Measurements from ENCODE around the gene NABP1. TPM values are rescaled to one million over a fixed set of nuclear protein-coding genes. Genes with fewer than 3 reads are reported as not detected.

Gene NABP1
- total RNA-seq, 1 donor from 2014 or later = 13.5 TPM

DNA sequence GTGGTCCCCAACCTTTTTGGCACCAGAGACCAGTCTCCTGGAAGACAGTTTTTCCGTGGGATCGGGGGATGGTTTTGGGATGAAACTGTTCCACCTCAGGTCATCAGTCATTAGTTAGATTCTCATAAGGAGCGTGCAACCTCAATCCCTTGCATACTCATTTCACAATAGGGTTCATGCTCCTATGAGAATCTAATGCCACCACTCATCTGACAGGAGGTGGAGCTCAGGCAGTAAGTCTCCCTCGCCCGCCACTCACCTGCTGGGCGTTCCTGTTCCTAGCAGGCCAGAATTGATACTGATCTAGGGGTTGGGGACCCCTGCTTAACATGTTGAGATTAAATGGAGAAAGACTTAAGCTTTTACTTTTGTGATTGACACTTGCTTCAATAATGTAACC lies 9.9 kb downstream of the NABP1 start:
- TF ChIP-seq, protein P1, sequence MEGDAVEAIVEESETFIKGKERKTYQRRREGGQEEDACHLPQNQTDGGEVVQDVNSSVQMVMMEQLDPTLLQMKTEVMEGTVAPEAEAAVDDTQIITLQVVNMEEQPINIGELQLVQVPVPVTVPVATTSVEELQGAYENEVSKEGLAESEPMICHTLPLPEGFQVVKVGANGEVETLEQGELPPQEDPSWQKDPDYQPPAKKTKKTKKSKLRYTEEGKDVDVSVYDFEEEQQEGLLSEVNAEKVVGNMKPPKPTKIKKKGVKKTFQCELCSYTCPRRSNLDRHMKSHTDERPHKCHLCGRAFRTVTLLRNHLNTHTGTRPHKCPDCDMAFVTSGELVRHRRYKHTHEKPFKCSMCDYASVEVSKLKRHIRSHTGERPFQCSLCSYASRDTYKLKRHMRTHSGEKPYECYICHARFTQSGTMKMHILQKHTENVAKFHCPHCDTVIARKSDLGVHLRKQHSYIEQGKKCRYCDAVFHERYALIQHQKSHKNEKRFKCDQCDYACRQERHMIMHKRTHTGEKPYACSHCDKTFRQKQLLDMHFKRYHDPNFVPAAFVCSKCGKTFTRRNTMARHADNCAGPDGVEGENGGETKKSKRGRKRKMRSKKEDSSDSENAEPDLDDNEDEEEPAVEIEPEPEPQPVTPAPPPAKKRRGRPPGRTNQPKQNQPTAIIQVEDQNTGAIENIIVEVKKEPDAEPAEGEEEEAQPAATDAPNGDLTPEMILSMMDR (IDR thresholded peaks at IDR 0.05; ENCODE audit: unreplicated experiment) = no peak
- H3K36me3 Mint-ChIP-seq = peaks cover 8% of the 10 kb centered on the region
- H3K9me3 Mint-ChIP-seq = no peaks in the 10 kb centered on the region
- no peaks in the 10 kb centered on the region for H3K27me3 Mint-ChIP-seq (ENCODE audit: low read depth)
- H3K4me1 Mint-ChIP-seq = peaks cover 23% of the 10 kb centered on the region
- H3K4me3 Mint-ChIP-seq = no peak overlapping the region
- no peak overlapping the region for H3K27ac Mint-ChIP-seq
- no peak for DNase-seq (ENCODE audit: low spot score in 2 of 2, unreplicated experiment in 2 of 2)

DNA sequence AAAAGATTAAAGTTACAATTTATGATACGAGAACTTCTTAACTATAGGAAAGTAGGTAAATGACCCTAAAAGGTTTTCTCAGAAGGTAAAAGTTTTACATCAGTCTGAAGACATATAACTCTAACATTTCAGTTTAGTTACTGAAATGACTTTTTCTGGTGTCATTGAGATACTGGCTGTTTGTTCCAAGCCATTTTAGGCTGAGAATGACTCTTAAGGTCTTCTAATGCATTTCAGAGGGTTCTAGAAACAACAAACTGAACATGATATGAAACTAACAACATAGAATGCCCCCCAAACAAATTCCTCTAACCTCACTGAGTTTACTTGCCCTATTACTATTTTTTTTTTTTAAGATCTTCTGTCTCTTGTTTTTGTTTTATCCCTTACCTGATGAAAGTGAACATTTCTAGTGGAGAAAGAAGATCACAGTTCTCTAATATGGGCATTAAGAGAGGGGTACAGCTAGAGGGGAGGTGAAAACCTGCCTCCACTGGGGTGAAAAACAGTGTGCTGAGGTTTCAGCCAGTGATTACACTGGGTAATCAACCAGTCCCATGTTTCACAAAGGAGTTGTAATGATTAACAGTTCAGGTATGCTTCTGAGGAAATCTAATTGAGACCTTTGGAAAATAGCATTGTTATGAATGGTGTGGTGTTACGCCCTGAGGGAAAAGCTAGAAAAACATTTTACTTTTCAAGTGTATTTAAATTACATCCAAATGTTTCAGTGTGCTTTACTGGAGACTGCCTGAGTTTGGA lies 11.2 kb downstream of the NABP1 start:
- Mint-ChIP-seq H3K9me3 (no peaks in the 10 kb centered on the region), H3K4me3 (no peak overlapping the region), H3K27me3 (ENCODE audit: low read depth) (no peaks in the 10 kb centered on the region), H3K36me3 (peaks cover 6% of the 10 kb centered on the region), H3K27ac (no peak overlapping the region), H3K4me1 (peaks cover 24% of the 10 kb centered on the region)
- TF ChIP-seq, protein P1 (IDR thresholded peaks at IDR 0.05; ENCODE audit: unreplicated experiment) = no peak
- DNase-seq (ENCODE audit: low spot score in 2 of 2, unreplicated experiment in 2 of 2) = no peak

DNA sequence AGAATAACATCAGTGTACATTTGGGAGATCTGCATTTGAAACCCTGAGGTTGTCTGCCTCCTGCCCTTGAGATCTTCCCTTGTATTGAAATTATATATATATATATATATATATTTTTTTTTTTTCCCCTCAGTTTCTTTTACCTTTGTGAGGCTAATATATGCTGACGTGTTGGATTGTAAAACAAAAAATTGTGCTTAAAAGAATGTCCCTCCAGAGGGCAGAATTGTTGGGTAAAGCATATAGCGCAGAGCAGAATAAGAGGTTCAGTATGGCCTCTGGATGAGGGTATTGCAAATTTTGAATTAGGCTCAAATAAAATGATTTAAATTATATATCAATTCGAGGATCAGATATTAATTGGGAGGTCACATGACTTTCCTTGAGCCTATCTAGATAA lies 12.4 kb downstream of the NABP1 start:
- Mint-ChIP-seq H3K4me1 (peaks cover 24% of the 10 kb centered on the region), H3K27ac (no peak overlapping the region), H3K4me3 (no peak overlapping the region), H3K36me3 (peaks cover 4% of the 10 kb centered on the region), H3K9me3 (no peaks in the 10 kb centered on the region), H3K27me3 (ENCODE audit: low read depth) (no peaks in the 10 kb centered on the region)
- DNase-seq (ENCODE audit: low spot score in 2 of 2, unreplicated experiment in 2 of 2) = no peak
- TF ChIP-seq, protein P1 (IDR thresholded peaks at IDR 0.05; ENCODE audit: unreplicated experiment) = no peak

DNA sequence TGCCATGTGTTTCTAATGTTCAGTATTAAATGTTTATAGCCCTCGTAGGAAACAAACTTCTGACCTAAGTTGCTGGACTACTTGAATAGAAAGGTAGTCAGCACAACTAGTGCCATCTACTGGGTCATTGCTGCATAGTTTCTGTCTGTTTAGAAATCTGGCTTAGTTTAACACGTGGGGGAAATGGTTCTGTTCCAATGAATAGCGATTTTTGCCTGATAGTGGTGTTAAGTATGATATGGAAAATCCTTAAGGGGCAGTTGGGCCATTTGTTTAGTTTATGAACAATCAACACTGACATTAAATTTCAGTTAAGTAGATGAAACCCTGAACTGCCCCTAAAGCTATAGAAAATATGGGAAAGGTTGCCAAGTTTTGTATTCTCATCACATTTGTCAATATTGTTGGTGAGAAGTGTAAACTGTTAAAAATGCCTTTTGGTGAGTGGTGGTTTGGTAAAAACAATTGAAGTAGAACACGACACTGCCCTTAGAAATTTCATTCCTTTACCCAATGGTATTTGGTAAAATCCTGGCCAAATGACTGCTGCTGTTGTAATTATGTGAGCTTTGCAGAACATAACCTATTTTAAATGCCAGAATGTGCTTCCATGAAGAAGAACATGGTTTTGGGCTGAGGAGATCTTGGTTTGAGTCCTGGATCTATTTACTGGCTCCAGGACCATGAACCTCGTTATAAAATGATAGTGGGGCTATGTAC lies 13.2 kb downstream of the NABP1 start:
- no peak for DNase-seq (ENCODE audit: low spot score in 2 of 2, unreplicated experiment in 2 of 2)
- no peaks in the 10 kb centered on the region for H3K9me3 Mint-ChIP-seq

DNA sequence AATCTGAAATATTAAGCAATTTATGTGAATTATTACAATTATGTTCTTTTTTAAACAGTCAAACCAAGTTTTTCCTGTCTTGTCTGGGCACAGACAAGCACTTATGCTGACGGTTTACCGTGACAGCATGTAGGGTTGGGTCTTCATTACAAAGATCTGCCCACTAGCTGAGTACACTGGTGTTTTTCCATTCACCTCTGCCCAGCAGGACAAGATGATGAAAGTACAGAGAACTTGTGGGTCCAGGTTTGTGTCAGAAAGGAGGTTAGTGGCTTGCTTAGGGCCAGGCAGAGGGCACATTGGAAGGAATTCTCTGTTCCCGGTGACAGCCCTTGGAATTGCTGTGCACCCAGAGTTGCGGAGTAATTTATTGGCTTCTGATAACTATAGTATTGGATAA lies 14.0 kb downstream of the NABP1 start:
- Mint-ChIP-seq H3K36me3 (no peaks in the 10 kb centered on the region), H3K27me3 (ENCODE audit: low read depth) (no peaks in the 10 kb centered on the region), H3K4me1 (peaks cover 24% of the 10 kb centered on the region), H3K27ac (no peak overlapping the region), H3K4me3 (no peak overlapping the region), H3K9me3 (no peaks in the 10 kb centered on the region)
- TF ChIP-seq, protein P1 (IDR thresholded peaks at IDR 0.05; ENCODE audit: unreplicated experiment) = no peak
- DNase-seq (ENCODE audit: low spot score in 2 of 2, unreplicated experiment in 2 of 2) = no peak

More for the DNA sequence above, 13.2 kb downstream of the NABP1 start:
- TF ChIP-seq, protein P1 (IDR thresholded peaks at IDR 0.05; ENCODE audit: unreplicated experiment) = no peak
- Mint-ChIP-seq H3K27ac (no peak overlapping the region), H3K4me1 (peaks cover 24% of the 10 kb centered on the region), H3K4me3 (no peak overlapping the region), H3K36me3 (no peaks in the 10 kb centered on the region), H3K27me3 (ENCODE audit: low read depth) (no peaks in the 10 kb centered on the region)
